ENCODE measurements around the gene TAF11. TPM values are rescaled to one million over a fixed set of nuclear protein-coding genes. Genes with fewer than 3 reads are reported as not detected.

Gene TAF11, protein sequence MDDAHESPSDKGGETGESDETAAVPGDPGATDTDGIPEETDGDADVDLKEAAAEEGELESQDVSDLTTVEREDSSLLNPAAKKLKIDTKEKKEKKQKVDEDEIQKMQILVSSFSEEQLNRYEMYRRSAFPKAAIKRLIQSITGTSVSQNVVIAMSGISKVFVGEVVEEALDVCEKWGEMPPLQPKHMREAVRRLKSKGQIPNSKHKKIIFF
- 15.4 and 21.1 TPM in 2 replicates for total RNA-seq

DNA sequence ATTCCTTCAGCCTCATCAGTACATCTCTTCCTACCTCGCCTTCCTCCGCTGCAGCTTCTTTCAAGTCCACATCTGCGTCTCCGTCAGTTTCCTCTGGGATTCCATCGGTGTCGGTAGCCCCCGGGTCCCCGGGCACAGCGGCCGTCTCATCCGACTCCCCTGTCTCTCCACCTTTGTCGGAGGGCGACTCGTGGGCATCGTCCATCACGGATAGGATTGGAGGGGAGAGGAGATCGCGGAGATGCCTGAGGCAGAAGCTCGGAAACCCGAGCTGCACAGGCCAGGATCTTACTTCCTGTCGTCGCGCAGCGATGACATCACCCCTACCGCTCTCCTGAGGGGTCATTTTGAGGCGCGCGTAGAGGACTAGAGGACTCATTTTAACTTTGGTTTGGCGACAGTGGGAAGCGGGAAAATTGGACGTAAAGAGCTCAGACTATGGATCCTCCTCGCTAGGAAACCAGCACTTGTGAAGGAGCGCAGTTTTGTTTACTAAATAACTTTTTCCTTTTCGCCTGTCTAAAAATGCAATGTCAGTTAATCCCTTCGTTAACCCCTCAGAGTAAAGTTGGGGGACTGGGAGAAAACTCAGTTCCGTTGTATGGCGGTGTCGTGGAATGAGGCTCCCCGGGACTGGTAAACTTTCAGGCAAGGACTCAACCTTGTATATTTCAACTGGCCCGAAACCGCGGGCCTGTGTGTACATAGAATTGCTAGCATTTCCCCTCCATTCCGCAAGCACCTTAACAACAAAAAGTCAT is at the start of gene TAF11:
TSS of gene TAF11 (minus strand) at position 290 of the 761 bp plus-strand sequence. CDS start at position 205, 85 bp downstream.

DNA sequence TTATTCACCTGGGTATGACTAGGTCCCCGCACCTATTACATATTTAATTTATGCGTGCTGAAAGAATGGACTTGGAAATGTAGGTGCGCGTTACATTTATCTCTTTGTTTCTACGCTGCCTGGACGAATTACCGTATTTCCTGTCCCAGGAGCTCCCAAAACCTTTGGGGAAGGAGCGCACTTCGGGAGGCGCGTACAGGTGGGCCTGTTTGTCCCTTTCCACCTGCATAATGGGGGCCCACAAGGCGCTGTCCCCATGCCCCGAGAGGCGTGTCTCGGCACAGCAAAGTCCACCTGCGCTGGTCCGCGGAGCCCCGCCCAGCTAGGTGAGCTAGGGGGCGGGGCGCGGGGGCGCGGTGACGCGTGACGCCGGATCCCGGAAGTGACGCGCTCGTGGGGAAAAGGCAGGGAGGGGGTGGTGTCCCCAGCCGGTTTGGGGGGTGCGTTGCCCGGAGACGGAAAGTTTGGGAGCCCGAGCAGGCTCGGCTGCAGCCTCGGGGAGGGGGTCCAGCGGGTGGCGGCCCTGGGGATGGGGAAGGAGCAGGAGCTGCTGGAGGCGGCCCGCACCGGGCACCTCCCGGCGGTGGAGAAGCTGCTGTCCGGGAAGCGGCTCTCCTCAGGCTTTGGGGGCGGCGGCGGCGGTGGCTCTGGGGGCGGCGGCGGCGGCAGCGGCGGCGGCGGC is 1.2 kb upstream of the TAF11 start, which contains the start of gene ANKS1A:
TSS of gene ANKS1A (plus strand) at position 382 of the 682 bp plus-strand sequence. CDS start at position 530, 148 bp downstream.

Other genes starting within 250 kb of the TAF11 start
- gene ILRUN, start 191.3 kb downstream of the TAF11 start, total RNA-seq, result 44.1 and 49.3 TPM in 2 replicates
- 25.8 and 33.2 TPM in 2 replicates for gene SNRPC, start 130.5 kb downstream of the TAF11 start, total RNA-seq
- 5.9 and 7.0 TPM in 2 replicates for gene BLTP3A, start 96.0 kb downstream of the TAF11 start, total RNA-seq
- gene ANKS1A, start 1.2 kb upstream of the TAF11 start, total RNA-seq, result 9.5 and 15.7 TPM in 2 replicates

Measured in smooth muscle cell of the umbilical artery (primary cell).